GM19452 (cell line): ENCODE results near the gene HMCES.
A peak's percentile ranks its signal among the peaks of the same experiment; 100 is the strongest.

ENCODE experiments used
- ATAC-seq: cut with Tn5 transposase; IDR thresholded peaks from one replicate; pipeline ENCODE4 v1.9.1; 2021; ENCODE audit not compliant: unreplicated experiment

The HMCES gene

GRCh38 chr3:129304146-129304961, 25.7 kb downstream of the HMCES start:
- ATAC-seq, result no peak

GRCh38 chr3:129304962-129305222, 26.2 kb downstream of the HMCES start:
- ATAC-seq, result no peak

- ATAC-seq, result no peak
Observed at GRCh38 chr3:129305592-129306091, 27.0 kb downstream of the HMCES start.

GRCh38 chr3:129308636-129309035, 30.0 kb downstream of the HMCES start:
- no peak for ATAC-seq

- ATAC-seq, result no peak
Observed at GRCh38 chr3:129310111-129311011, 31.7 kb downstream of the HMCES start.

- ATAC-seq, result no peak
Observed at GRCh38 chr3:129311054-129311902, 32.6 kb downstream of the HMCES start.

- no peak for ATAC-seq
Observed at GRCh38 chr3:129312021-129312639, 33.5 kb downstream of the HMCES start.

- ATAC-seq, result no peak
Observed at GRCh38 chr3:129312671-129313414, 34.2 kb downstream of the HMCES start.

- ATAC-seq, result no peak
Observed at GRCh38 chr3:129313415-129313664, 34.7 kb downstream of the HMCES start.

GRCh38 chr3:129313665-129314385, 35.2 kb downstream of the HMCES start:
- no peak for ATAC-seq

- no peak for ATAC-seq
Observed at GRCh38 chr3:129314386-129315222, 35.9 kb downstream of the HMCES start.

GRCh38 chr3:129315223-129315997, 36.7 kb downstream of the HMCES start:
- ATAC-seq, result no peak

- ATAC-seq, result no peak
Observed at GRCh38 chr3:129315998-129316247, 37.3 kb downstream of the HMCES start.

GRCh38 chr3:129316248-129317013, 37.8 kb downstream of the HMCES start:
- ATAC-seq, result peak; percentile 37

GRCh38 chr3:129317014-129317771, 38.5 kb downstream of the HMCES start:
- ATAC-seq, result no peak

GRCh38 chr3:129317848-129318247, 39.2 kb downstream of the HMCES start:
- ATAC-seq, result no peak

GRCh38 chr3:129318921-129319320, 40.3 kb downstream of the HMCES start:
- ATAC-seq, result no peak
